ENCODE results near the gene FARSA.

FARSA gene

DNA sequence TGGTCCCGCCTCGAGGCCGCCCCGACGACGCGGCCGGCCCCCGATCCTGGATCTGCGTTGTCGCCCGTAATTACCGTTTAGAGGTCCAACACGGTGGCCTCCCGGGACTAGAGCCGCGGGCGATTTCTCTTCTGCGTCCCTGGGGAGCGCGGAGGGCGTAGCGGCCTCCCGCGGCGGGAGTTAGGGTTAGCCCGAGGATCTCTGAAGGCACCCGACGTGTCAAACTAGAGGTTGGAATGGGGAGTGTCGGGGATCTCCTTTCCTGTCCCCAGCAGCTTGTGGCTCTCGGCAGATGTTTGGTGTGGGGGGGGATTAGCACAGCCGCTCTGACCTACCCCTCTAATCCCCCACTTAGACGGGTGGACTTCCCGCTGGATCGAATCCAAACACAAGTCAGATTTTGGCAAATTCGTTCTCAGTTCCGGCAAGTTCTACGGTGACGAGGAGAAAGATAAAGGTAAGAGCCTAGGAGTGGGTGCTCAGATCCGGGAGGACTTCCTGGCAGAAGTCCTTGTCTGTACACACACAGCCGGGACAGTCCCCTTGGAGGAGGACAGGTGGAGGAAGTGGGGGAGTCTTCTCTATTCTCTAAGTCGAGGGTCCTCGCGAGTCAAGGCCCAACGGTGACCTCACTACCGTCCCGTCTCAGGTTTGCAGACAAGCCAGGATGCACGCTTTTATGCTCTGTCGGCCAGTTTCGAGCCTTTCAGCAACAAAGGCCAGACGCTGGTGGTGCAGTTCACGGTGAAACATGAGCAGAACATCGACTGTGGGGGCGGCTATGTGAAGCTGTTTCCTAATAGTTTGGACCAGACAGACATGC, 5.5 kb upstream of the FARSA start:
- peak overlapping the region; percentile 96 for H3K4me3 ChIP-seq (ENCODE audit: low read length)
- peak overlapping the region; percentile 88 for H3K27ac ChIP-seq (ENCODE audit: low read length)
- H3K36me3 ChIP-seq (replicated peaks; ENCODE audit: low read depth, low read length): peaks cover 44% of the 10 kb centered on the region
- peak overlapping the region; percentile 98 for H3K4me2 ChIP-seq (ENCODE audit: low read length)
- H3K27me3 ChIP-seq (ENCODE audit: low read depth, low read length): no peaks in the 10 kb centered on the region
- H3K4me1 ChIP-seq (ENCODE audit: low read length): peaks cover 64% of the 10 kb centered on the region
- no peak overlapping the region for H2AFZ ChIP-seq (ENCODE audit: low read depth, low read length)
- TF ChIP-seq, protein P1, sequence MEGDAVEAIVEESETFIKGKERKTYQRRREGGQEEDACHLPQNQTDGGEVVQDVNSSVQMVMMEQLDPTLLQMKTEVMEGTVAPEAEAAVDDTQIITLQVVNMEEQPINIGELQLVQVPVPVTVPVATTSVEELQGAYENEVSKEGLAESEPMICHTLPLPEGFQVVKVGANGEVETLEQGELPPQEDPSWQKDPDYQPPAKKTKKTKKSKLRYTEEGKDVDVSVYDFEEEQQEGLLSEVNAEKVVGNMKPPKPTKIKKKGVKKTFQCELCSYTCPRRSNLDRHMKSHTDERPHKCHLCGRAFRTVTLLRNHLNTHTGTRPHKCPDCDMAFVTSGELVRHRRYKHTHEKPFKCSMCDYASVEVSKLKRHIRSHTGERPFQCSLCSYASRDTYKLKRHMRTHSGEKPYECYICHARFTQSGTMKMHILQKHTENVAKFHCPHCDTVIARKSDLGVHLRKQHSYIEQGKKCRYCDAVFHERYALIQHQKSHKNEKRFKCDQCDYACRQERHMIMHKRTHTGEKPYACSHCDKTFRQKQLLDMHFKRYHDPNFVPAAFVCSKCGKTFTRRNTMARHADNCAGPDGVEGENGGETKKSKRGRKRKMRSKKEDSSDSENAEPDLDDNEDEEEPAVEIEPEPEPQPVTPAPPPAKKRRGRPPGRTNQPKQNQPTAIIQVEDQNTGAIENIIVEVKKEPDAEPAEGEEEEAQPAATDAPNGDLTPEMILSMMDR (IDR thresholded peaks at IDR 0.05; ENCODE audit: low read depth, low read length): no peak
- TF ChIP-seq EZH2phosphoT487 (IDR thresholded peaks at IDR 0.05; ENCODE audit: low read depth): no peak
- peak overlapping the region; percentile 100 for H3K9ac ChIP-seq (ENCODE audit: low read length)
- H3K79me2 ChIP-seq (ENCODE audit: low read length): peaks cover 48% of the 10 kb centered on the region
- H3K9me3 ChIP-seq (ENCODE audit: insufficient read depth, low read length): no peaks in the 10 kb centered on the region
- peaks cover 32% of the 10 kb centered on the region for H4K20me1 ChIP-seq (ENCODE audit: insufficient read depth, low read length)

DNA sequence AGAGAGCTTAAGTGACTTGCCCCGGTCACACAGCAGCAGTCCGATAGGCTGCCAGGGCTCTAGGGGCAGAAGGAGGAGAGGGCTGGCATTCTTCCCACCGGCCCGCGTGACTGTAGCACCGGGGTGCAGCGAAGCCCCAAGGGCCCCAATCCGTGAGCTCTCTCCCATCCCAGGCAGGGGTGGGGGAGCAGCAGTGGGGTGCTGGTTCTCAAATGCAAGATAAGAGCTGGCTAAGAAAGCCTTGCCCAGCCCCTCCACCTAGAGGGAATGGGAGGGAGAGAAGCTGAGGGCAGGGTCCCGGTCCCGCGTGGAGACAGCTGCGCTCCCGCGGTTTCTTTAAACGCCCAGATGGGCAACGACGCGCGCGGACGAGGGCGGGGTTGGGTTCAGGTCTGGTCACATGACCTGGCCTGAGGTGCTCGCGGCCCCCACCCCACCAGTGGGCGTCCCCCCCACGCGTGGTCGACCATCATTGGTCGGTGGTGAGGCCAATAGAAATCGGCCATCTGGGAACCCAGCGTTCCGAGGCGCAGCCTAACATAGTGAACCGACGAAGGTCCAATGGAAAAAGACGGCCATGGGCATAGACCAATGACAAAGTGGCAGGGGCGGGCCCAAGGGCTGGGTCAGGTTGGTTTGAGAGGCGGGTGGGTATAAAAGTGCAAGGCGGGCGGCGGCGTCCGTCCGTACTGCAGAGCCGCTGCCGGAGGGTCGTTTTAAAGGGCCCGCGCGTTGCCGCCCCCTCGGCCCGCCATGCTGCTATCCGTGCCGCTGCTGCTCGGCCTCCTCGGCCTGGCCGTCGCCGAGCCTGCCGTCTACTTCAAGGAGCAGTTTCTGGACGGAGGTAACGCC, 4.6 kb upstream of the FARSA start, which contains the start of gene CALR:
Gene CALR (plus strand): TSS at position 683 of the 852 bp plus-strand sequence. CDS start 71 bp downstream, at position 754.
- peak within 1 kb of the TSS; percentile 98 for H3K4me2 ChIP-seq (ENCODE audit: low read length)
- peak within 1 kb of the TSS; percentile 100 for H3K9ac ChIP-seq (ENCODE audit: low read length)
- H3K9me3 ChIP-seq (ENCODE audit: insufficient read depth, low read length): no peaks in the 10 kb centered on the region
- peaks cover 37% of the 10 kb centered on the region for H3K36me3 ChIP-seq (replicated peaks; ENCODE audit: low read depth, low read length)
- no peak within 1 kb of the TSS for H2AFZ ChIP-seq (ENCODE audit: low read depth, low read length)
- H3K4me1 ChIP-seq (ENCODE audit: low read length): peaks cover 58% of the 10 kb centered on the region
- peak within 1 kb of the TSS; percentile 96 for H3K4me3 ChIP-seq (ENCODE audit: low read length)
- H3K27ac ChIP-seq (ENCODE audit: low read length): peak within 1 kb of the TSS; percentile 96
- TF ChIP-seq, protein P1 (IDR thresholded peaks at IDR 0.05; ENCODE audit: low read depth, low read length): no peak
- no peak for TF ChIP-seq EZH2phosphoT487 (IDR thresholded peaks at IDR 0.05; ENCODE audit: low read depth)
- H3K27me3 ChIP-seq (ENCODE audit: low read depth, low read length): no peaks in the 10 kb centered on the region
- peaks cover 26% of the 10 kb centered on the region for H4K20me1 ChIP-seq (ENCODE audit: insufficient read depth, low read length)
- H3K79me2 ChIP-seq (ENCODE audit: low read length): peaks cover 47% of the 10 kb centered on the region

DNA sequence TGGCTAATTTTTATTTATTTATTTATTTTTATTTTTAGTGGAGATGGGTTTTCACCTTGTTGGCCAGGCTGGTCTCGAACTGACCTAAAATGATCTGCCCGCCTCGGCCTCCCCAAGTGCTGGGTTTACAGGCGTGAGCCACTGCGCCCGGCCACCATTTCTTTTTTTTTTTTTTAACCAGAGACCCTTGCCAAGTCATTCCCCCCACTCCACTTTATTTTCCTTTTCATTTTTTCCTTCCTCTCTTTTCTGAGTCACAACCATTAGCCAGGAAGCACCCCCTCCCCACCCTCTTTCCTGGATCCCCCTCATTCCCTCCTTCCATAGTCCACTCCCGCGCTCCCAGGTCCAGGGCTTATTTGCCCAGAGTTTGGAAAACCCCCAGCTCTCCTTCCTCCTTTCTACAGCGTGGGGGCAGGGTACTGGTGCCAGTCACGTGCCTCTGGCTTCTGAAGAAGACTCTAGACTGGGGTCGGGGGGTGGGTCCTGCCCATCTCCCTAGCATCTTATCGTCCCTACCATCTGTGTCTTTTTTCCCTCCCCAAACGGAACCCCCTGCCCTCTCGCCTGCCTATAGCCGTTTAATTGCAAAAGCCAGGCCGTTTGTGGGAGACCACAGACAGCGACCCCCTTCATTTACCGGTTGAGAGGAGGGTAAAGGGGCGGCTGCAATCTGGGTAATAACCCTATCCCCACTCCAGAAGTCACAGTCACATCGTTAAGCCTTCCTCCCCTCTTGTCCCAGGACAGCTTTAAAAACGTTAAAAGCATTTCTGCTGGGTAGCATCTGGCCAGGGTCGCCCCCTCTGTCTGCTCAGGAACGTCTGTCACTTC, 3.8 kb upstream of the FARSA start:
- Histone ChIP-seq H3K27ac (ENCODE audit: low read length) (peak overlapping the region; percentile 96), H3K9ac (ENCODE audit: low read length) (peak overlapping the region; percentile 93), H4K20me1 (ENCODE audit: insufficient read depth, low read length) (peaks cover 31% of the 10 kb centered on the region), H3K79me2 (ENCODE audit: low read length) (peaks cover 53% of the 10 kb centered on the region), H3K27me3 (ENCODE audit: low read depth, low read length) (no peaks in the 10 kb centered on the region), H3K9me3 (ENCODE audit: insufficient read depth, low read length) (no peaks in the 10 kb centered on the region), H3K4me1 (ENCODE audit: low read length) (peaks cover 55% of the 10 kb centered on the region), H2AFZ (ENCODE audit: low read depth, low read length) (no peak overlapping the region), H3K4me2 (ENCODE audit: low read length) (peak overlapping the region; percentile 95), H3K36me3 (replicated peaks; ENCODE audit: low read depth, low read length) (peaks cover 36% of the 10 kb centered on the region), H3K4me3 (ENCODE audit: low read length) (peak overlapping the region; percentile 96)
- no peak for TF ChIP-seq EZH2phosphoT487 (IDR thresholded peaks at IDR 0.05; ENCODE audit: low read depth)
- TF ChIP-seq, protein P1 (IDR thresholded peaks at IDR 0.05; ENCODE audit: low read depth, low read length): no peak; the same call in 1 of the 2 replicates
